ENCODE measurements around the gene HIP1.

- TF ChIP-seq CTCF (conservative IDR thresholded peaks at IDR 0.05; ENCODE audit: low read depth, low read length) (no peak), SMC3 (IDR thresholded peaks at IDR 0.05; ENCODE audit: low read depth, low read length) (no peak), RCOR1 (IDR thresholded peaks at IDR 0.05; ENCODE audit: insufficient replicate concordance, low read length) (no peak), MAZ (IDR thresholded peaks at IDR 0.05; ENCODE audit: borderline replicate concordance, low read depth, low read length) (no peak), NFE2L2 (IDR thresholded peaks at IDR 0.05; ENCODE audit: low read depth, low read length) (no peak)
These were observed 108.2 kb downstream of the HIP1 start for GRCh38 chr7:75630549-75630948.
